Measurements from ENCODE around the gene NEK1.

The NEK1 gene, protein sequence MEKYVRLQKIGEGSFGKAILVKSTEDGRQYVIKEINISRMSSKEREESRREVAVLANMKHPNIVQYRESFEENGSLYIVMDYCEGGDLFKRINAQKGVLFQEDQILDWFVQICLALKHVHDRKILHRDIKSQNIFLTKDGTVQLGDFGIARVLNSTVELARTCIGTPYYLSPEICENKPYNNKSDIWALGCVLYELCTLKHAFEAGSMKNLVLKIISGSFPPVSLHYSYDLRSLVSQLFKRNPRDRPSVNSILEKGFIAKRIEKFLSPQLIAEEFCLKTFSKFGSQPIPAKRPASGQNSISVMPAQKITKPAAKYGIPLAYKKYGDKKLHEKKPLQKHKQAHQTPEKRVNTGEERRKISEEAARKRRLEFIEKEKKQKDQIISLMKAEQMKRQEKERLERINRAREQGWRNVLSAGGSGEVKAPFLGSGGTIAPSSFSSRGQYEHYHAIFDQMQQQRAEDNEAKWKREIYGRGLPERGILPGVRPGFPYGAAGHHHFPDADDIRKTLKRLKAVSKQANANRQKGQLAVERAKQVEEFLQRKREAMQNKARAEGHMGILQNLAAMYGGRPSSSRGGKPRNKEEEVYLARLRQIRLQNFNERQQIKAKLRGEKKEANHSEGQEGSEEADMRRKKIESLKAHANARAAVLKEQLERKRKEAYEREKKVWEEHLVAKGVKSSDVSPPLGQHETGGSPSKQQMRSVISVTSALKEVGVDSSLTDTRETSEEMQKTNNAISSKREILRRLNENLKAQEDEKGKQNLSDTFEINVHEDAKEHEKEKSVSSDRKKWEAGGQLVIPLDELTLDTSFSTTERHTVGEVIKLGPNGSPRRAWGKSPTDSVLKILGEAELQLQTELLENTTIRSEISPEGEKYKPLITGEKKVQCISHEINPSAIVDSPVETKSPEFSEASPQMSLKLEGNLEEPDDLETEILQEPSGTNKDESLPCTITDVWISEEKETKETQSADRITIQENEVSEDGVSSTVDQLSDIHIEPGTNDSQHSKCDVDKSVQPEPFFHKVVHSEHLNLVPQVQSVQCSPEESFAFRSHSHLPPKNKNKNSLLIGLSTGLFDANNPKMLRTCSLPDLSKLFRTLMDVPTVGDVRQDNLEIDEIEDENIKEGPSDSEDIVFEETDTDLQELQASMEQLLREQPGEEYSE (N-terminal part only)

DNA sequence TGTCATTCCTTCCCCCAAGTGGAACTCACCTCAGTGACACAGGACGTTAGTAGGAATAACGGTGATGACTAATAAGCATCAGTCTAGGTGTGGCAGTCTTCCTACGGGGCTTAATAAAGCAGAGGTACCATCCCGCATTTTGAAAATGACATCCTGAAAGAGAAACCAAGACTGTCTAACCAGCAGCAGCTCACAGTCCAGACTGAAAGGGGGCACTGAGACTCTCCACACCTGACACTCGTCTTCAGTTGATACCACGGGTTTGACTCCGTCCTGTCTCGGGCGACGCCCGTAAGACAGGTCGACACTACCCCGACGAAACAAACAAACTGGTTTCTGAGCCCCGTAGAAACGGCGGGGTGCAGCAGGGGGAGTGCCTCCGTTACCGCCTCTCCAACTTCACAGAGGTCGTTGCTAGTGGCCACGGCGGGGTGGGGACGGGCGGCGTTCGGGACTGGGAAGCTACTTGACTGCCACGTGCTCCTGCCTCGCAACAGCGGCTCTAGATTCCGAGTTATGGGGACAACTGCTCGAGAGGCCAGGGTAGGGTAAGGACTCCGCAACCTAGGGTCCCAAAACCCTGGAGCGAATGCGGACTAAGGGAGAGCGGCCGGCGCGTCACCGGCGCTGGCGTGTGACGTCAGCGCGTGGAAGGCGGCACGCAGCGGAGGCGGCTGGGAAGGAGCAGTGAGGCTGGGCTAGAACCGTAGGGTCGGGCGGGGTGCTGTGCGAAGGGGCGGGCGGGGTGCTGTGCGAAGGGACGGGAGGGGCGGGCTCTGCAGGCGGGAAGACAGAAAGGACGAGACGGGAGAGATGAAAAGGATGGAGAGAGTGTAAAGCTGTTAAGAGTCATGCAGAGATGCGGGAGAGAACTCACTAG lies at the start of gene NEK1:
NEK1 (minus strand) TSS at position 593 of the 880 bp plus-strand sequence. CDS start 9,953 bp downstream, outside the sequence.
- DNase-seq = peak; percentile 75

DNA sequence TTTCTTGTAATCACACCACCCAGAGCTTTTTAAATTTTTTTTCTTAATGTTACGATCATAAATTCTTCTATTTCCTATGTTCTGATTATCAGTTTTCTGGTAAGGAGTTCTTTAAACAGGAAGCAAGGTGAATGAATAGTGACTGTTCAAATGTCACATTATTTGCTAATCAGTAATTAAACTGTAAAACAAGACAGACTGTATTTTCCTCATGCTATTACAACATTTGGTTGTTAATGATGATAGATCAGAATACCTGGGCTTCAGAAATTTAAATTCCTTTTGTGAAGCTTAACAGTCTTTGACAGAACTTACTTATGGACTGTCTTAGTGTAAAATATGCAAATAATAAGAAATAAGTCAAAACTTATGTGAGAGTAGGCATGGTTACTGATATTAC lies 49.4 kb upstream of the NEK1 start:
- no peak for DNase-seq

GRCh38 chr4:169660929-169661328 lies 48.5 kb upstream of the NEK1 start:
- no peak for DNase-seq

GRCh38 chr4:169659716-169660670 lies 47.6 kb upstream of the NEK1 start:
- peak; percentile 72 for DNase-seq

DNA sequence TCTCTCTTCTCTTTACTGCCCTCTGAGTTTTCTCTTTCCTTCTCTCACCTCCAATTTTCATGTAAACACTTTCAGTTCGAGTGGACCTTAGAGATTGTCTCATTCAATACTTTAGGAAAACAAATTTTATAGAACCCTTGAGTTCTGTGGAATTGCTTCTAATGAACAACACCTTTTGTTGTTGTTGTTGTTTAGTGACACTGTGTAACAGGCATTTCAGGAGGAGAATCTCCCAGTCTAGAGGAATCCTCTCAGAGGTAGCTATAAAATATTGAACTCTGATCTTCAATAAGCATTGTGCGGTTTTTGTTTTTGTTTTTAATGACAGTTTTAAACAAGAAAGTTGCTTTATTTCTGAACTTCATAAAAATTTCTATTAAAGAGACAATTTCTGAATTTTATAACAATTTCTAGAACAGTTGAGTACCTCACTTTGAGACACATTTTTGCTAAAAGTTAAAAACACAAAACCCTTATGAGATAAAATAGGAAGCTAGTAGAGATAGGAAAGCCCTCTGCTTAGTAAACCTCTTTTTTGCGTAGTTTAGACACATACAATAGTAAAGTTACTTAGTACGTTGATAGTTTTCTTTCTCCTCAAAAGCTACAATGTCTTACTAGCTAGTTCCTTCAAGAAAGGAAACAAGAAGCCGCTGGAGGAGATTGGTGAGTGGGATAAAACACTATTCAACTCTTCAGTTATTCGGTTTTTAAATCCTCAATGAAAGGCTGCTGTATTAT lies 46.8 kb upstream of the NEK1 start:
- no peak for DNase-seq

GRCh38 chr4:169658196-169658595 lies 45.8 kb upstream of the NEK1 start:
- DNase-seq = no peak

GRCh38 chr4:169657470-169658107 lies 45.2 kb upstream of the NEK1 start:
- DNase-seq = no peak

DNA sequence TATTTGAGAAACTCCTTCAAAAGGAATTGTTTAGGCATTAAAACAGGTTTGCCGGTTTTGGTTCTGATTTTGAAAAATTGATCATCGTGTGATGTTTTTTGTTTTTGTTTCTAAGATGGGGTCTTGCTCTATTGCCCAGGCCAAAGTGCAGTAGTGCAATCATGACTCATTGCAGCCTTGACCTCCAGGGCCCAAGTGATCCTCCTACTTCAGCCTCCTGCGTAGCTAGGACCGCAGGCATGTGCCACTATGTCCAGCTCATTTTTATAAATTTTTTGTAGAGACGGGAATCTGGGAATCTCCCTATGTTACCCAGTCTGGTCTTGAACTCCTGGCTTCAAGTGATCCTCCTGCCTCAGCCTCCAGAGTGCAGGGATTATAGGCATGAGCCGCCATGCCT lies 43.0 kb upstream of the NEK1 start:
- DNase-seq = no peak

GRCh38 chr4:169652535-169652934 lies 40.2 kb upstream of the NEK1 start:
- DNase-seq = no peak

DNA sequence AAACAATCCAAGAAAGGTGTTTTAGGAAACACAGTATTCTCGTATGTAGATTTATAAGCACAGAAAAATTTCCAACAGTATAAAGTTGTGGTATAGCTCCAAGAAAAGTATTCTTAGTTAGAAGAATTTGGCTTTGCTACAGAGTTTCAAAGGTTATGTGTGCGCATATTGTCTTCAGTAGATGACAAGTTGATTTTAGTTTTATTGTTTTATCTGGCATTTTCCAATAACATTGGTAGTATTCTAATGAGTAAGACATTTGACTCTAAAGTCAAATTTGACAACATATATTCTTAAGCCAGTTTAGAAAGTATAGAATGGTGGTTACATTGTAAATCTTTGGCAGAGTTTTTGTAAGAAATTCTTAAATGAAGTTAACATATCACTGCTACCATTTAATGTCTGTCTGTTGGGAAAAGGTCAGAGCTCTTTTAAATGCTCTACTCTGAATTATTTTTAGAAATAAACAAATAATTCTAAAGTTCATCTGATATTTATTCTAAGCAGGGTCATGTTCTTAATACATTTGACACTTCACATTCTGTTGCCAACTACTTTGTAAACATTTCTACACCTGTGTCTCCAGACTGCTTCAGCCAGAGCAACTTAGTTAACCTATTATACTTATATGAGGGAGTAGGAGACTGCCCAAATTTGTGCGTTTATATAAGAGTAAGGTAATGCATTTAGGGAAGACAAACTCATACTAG lies 38.0 kb upstream of the NEK1 start:
- DNase-seq = no peak

- DNase-seq = no peak
These were observed 37.3 kb upstream of the NEK1 start for GRCh38 chr4:169649545-169650226.

DNA sequence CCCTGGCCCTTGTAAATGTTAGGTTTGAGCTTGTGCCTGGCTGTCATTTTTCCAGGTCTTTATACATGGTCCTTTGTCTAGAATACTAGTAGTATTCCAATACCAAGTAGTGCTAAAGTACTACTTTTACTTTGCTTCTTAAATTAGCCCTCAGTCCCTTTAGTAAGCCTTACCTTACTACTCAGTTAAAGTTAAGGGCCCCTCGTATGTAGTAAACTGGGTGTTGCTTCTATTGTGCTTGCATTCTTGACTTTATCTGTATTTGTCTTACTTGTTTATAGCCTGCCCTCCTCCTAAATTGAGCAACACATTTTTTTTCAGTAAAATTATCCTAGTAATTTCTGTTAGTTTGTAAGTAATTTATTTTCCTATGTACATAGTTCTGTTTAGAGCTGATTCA lies 33.2 kb upstream of the NEK1 start:
- DNase-seq = no peak

GRCh38 chr4:169644802-169645201 lies 32.4 kb upstream of the NEK1 start:
- no peak for DNase-seq

DNA sequence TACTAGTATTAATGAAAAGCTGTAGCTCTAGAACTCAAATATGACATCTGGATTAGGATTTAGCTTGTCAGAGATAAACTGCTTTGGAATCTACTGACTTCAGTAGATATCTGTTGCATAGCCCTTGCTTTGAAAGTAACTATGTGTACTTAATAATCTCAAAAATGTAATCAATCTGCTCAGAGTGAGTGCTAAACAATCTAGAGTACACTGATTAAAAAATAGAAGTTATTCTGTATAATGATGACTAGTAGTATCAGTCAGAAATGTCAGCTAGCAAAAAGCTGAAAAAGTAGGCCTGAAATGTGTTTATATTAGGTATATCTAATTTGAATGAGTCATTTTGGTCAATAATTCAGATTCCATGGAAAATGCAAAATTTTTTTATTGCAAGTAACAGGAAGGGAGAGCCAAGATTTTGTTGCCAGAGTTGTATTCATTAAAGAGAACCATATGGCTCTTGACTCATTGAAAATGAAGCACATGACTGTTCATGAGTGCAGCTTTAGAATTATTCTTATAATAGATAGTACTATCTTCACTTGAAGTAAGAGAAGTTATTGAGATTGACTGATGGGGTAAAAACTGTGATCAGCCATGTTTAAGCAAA lies 28.0 kb upstream of the NEK1 start:
- no peak for DNase-seq

DNA sequence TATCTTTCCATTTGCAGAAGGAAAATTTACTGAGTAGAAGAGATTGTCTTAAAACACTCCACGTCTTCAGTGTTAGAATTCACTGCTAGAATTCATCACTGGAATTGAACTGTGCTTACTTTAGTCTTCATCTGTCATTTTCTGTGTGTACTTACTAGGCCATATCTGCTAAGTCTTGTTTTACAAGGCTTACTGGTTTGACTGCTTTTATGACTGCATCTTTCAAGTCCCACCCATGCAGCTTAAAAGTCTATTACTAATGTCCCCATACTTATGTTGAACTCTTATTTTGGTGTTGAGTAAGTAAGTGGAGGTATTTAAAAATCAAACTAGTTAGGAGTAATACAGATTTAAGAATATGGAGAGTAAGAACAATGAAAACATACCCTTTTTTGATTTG lies 22.6 kb upstream of the NEK1 start:
- no peak for DNase-seq

- DNase-seq = no peak
These were observed 20.5 kb upstream of the NEK1 start for GRCh38 chr4:169632896-169633295.

DNA sequence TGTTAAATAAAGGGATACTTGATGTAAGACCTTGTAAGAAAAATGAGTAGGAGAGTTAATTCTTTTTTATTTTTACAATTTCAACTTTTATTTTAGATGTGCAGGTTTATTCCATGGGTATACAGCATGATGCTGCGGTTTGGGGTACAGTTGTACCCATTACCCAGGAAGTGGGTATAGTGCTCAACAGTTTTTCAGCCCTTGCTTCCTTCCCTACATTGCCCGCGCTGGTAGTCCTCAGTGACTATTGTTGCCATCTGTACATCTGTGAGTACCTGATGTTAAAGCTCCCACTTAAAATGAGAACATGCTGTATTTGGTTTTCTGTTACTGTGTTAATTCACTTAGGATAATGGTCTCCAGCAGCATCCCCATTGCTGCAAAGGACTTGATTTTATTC lies 17.7 kb upstream of the NEK1 start:
- DNase-seq = no peak

- no peak for DNase-seq
These were observed 16.2 kb upstream of the NEK1 start for GRCh38 chr4:169628579-169628978.

Measured in NCI-H774 (cell line).